ENCODE measurements around the gene OSTF1. TPM values are rescaled to one million over a fixed set of nuclear protein-coding genes. Genes with fewer than 3 reads are reported as not detected.

Gene OSTF1
- total and polyA plus RNA-seq, 2 experiments from 2014 or later, result 15.6 to 24.0 TPM

GRCh38 chr9:75132244-75132643, 43.9 kb downstream of the OSTF1 start:
- H3K79me2 ChIP-seq (replicated peaks; ENCODE audit: insufficient read depth), result no peaks in the 10 kb centered on the region
- H4K20me1 ChIP-seq (replicated peaks; ENCODE audit: insufficient read depth), result no peaks in the 10 kb centered on the region
- H3K4me3 ChIP-seq, result no peak overlapping the region
- H3K27me3 Mint-ChIP-seq (ENCODE audit: insufficient read depth, low read depth, poor library complexity), result no peaks in the 10 kb centered on the region
- H3K36me3 Mint-ChIP-seq (ENCODE audit: low read depth), result no peaks in the 10 kb centered on the region; the same call in 2 of the 3 replicates
- no peak overlapping the region for H3K4me3 Mint-ChIP-seq
- H3K9me3 Mint-ChIP-seq, result no peaks in the 10 kb centered on the region
- H3K27ac ChIP-seq (ENCODE audit: low read depth), result no peak overlapping the region
- no peak overlapping the region for H2AFZ ChIP-seq
- ATAC-seq (no peak), DNase-seq (ENCODE audit: low spot score) (no peak)
- no peaks in the 10 kb centered on the region for H3F3A ChIP-seq (replicated peaks; ENCODE audit: low read depth)
- TF ChIP-seq ZNF114 (CRISPR knock-in tag; IDR thresholded peaks at IDR 0.05) (no peak), STAT1 (IDR thresholded peaks at IDR 0.05; ENCODE audit: unreplicated experiment) (no peak), ZNF331 (CRISPR knock-in tag; IDR thresholded peaks at IDR 0.05; ENCODE audit: low read depth) (no peak), NANOG (IDR thresholded peaks at IDR 0.05; ENCODE audit: borderline replicate concordance) (no peak), CREB1 (CRISPR knock-in tag; IDR thresholded peaks at IDR 0.05; ENCODE audit: low read depth) (no peak), POLR2AphosphoS5 (IDR thresholded peaks at IDR 0.05; ENCODE audit: low read depth) (no peak)
- TF ChIP-seq, protein P1, sequence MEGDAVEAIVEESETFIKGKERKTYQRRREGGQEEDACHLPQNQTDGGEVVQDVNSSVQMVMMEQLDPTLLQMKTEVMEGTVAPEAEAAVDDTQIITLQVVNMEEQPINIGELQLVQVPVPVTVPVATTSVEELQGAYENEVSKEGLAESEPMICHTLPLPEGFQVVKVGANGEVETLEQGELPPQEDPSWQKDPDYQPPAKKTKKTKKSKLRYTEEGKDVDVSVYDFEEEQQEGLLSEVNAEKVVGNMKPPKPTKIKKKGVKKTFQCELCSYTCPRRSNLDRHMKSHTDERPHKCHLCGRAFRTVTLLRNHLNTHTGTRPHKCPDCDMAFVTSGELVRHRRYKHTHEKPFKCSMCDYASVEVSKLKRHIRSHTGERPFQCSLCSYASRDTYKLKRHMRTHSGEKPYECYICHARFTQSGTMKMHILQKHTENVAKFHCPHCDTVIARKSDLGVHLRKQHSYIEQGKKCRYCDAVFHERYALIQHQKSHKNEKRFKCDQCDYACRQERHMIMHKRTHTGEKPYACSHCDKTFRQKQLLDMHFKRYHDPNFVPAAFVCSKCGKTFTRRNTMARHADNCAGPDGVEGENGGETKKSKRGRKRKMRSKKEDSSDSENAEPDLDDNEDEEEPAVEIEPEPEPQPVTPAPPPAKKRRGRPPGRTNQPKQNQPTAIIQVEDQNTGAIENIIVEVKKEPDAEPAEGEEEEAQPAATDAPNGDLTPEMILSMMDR (conservative IDR thresholded peaks at IDR 0.05; ENCODE audit: low read depth in 2 of 2), result no peak
- no peaks in the 10 kb centered on the region for H3K36me3 ChIP-seq (ENCODE audit: insufficient read depth)
- H3K9me2 ChIP-seq (ENCODE audit: insufficient read depth), result no peaks in the 10 kb centered on the region
- no peaks in the 10 kb centered on the region for H3K27me3 ChIP-seq (ENCODE audit: insufficient read depth)
- peaks cover 23% of the 10 kb centered on the region for H3K4me1 Mint-ChIP-seq
- peak overlapping the region; percentile 7; the same call in 1 of the 2 replicates for H3K27ac Mint-ChIP-seq
- H3K4me1 ChIP-seq (ENCODE audit: insufficient read depth), result peaks cover 13% of the 10 kb centered on the region
- H3K4me2 ChIP-seq, result no peak overlapping the region

DNA sequence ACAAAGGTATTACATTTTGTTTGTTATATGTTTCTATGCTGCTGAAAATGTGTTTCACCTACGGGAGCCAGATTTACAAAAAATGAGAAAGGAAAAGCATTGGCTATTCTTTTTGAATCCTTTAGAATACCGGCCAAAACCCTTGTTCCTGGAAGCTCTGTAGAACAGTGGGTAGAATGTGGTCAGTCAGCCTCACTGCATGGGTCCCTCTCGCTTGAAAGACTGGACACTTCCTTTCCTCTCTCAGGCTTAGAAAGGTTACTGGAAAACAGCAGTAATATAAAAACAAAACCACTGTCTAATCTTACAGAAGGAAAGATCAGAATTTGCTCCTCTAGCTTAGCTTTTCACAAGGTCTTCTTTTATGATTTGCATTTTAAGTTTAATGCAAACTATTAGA, 45.1 kb downstream of the OSTF1 start:
- DNase-seq (ENCODE audit: low spot score) (no peak), ATAC-seq (peak; percentile 31; the same call in 1 of the 3 replicates)
- H3K27me3 Mint-ChIP-seq (ENCODE audit: insufficient read depth, low read depth, poor library complexity), result no peaks in the 10 kb centered on the region
- H3F3A ChIP-seq (replicated peaks; ENCODE audit: low read depth), result no peaks in the 10 kb centered on the region
- H4K20me1 ChIP-seq (replicated peaks; ENCODE audit: insufficient read depth), result no peaks in the 10 kb centered on the region
- H3K4me3 Mint-ChIP-seq, result no peak overlapping the region
- no peak overlapping the region for H3K4me3 ChIP-seq
- H3K79me2 ChIP-seq (replicated peaks; ENCODE audit: insufficient read depth), result no peaks in the 10 kb centered on the region
- H3K4me1 ChIP-seq (ENCODE audit: insufficient read depth), result peaks cover 13% of the 10 kb centered on the region
- no peak overlapping the region for H3K27ac ChIP-seq (ENCODE audit: low read depth)
- H2AFZ ChIP-seq, result no peak overlapping the region
- peaks cover 23% of the 10 kb centered on the region for H3K4me1 Mint-ChIP-seq
- H3K4me2 ChIP-seq, result no peak overlapping the region
- H3K27ac Mint-ChIP-seq, result no peak overlapping the region; the same call in 1 of the 2 replicates
- no peaks in the 10 kb centered on the region for H3K36me3 ChIP-seq (ENCODE audit: insufficient read depth)
- no peaks in the 10 kb centered on the region for H3K27me3 ChIP-seq (ENCODE audit: insufficient read depth)
- H3K9me2 ChIP-seq (ENCODE audit: insufficient read depth), result no peaks in the 10 kb centered on the region
- no peaks in the 10 kb centered on the region; the same call in 2 of the 3 replicates for H3K36me3 Mint-ChIP-seq (ENCODE audit: low read depth)
- H3K9me3 Mint-ChIP-seq, result no peaks in the 10 kb centered on the region
- TF ChIP-seq EZH2phosphoT487 (IDR thresholded peaks at IDR 0.05; ENCODE audit: unreplicated experiment), result no peak
- TF ChIP-seq ZNF462 (CRISPR knock-in tag; IDR thresholded peaks at IDR 0.05), result no peak
- TF ChIP-seq, protein P2, sequence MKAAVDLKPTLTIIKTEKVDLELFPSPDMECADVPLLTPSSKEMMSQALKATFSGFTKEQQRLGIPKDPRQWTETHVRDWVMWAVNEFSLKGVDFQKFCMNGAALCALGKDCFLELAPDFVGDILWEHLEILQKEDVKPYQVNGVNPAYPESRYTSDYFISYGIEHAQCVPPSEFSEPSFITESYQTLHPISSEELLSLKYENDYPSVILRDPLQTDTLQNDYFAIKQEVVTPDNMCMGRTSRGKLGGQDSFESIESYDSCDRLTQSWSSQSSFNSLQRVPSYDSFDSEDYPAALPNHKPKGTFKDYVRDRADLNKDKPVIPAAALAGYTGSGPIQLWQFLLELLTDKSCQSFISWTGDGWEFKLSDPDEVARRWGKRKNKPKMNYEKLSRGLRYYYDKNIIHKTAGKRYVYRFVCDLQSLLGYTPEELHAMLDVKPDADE (IDR thresholded peaks at IDR 0.05), result no peak
- TF ChIP-seq, protein P1 (conservative IDR thresholded peaks at IDR 0.05; ENCODE audit: low read depth in 2 of 2), result no peak
- no peak for TF ChIP-seq POLR2AphosphoS5 (IDR thresholded peaks at IDR 0.05; ENCODE audit: low read depth)
